Ishikawa (cell line): Measurements from ENCODE around the gene SPAAR.

Source experiments
- CEBPB ChIP-seq: IDR thresholded peaks from 2 replicates; pipeline ENCODE4 v1.6.1; 2012
- CREB1 ChIP-seq: IDR thresholded peaks from 2 replicates; pipeline ENCODE4 v1.6.1; 2012; ENCODE audit warnings: low read depth
- EGR1 ChIP-seq: IDR thresholded peaks from 2 replicates; pipeline ENCODE4 v1.6.1; 2012
- EP300 ChIP-seq: IDR thresholded peaks from 2 replicates; pipeline ENCODE4 v1.6.1; 2012; ENCODE audit warnings: borderline replicate concordance
- FOXM1 ChIP-seq: IDR thresholded peaks from 2 replicates; pipeline ENCODE4 v1.6.1; 2012; ENCODE audit warnings: low read depth, borderline replicate concordance
- NFIC ChIP-seq: IDR thresholded peaks from 2 replicates; pipeline ENCODE4 v1.6.1; 2012
- RAD21 ChIP-seq: IDR thresholded peaks from 2 replicates; pipeline ENCODE4 v1.6.1; 2012; ENCODE audit warnings: low read depth
- REST ChIP-seq: IDR thresholded peaks from 2 replicates; pipeline ENCODE4 v1.6.1; 2012; ENCODE audit warnings: low read depth, mild to moderate bottlenecking
- TAF1 ChIP-seq: IDR thresholded peaks from 2 replicates; pipeline ENCODE4 v1.6.1; 2012; ENCODE audit warnings: low read depth, mild to moderate bottlenecking
- TCF12 ChIP-seq: IDR thresholded peaks from 2 replicates; pipeline ENCODE4 v1.6.1; 2012; ENCODE audit warnings: low read depth
- TEAD4 ChIP-seq: IDR thresholded peaks from 2 replicates; pipeline ENCODE4 v1.6.1; 2012
- USF1 ChIP-seq: IDR thresholded peaks from 2 replicates; pipeline ENCODE4 v1.6.1; 2012
- YY1 ChIP-seq: IDR thresholded peaks from 2 replicates; pipeline ENCODE4 v1.6.1; 2012; ENCODE audit warnings: low read depth
- ZBTB7A ChIP-seq: IDR thresholded peaks from 2 replicates; pipeline ENCODE4 v1.6.1; 2012; ENCODE audit warnings: low read depth
- TF ChIP-seq, protein P1 (sequence below): IDR thresholded peaks from 2 replicates; pipeline ENCODE4 v1.6.1; 2012

The SPAAR gene

DNA sequence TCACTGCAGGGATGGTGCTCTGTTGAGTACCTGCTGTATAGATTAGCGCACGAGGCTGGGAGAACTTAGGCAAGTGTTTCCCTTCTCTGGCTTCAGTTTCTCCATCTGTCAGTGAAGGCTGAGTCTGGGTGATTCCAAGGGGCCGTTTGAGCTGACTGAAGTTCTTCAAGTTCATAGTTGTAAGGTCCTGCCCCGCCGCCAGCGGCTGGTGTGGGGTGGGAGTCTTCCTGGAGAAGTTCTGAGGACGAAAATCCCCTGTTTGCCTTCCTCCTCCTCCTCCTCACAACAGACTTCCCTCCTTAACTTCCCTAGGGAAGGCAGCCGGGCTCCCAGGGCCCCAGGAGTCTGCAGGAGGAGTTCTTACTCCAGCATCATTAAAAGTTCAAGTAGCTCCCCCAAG is 5.0 kb upstream of the SPAAR start:
- TF ChIP-seq, protein P1, sequence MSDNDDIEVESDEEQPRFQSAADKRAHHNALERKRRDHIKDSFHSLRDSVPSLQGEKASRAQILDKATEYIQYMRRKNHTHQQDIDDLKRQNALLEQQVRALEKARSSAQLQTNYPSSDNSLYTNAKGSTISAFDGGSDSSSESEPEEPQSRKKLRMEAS = no peak
- TF ChIP-seq ZBTB7A = no peak
- no peak for TF ChIP-seq CREB1
- no peak for TF ChIP-seq NFIC
- no peak for TF ChIP-seq REST
- TF ChIP-seq TAF1 = no peak
- TF ChIP-seq CEBPB = no peak
- TF ChIP-seq RAD21 = no peak
- no peak for TF ChIP-seq EP300
- no peak for TF ChIP-seq YY1
- TF ChIP-seq TEAD4 = no peak
- TF ChIP-seq FOXM1 = no peak
- no peak for TF ChIP-seq EGR1
- TF ChIP-seq USF1 = no peak

GRCh38 chr9:35905051-35905781 is 4.1 kb upstream of the SPAAR start:
- TF ChIP-seq, protein P1 = no peak
- no peak for TF ChIP-seq NFIC
- no peak for TF ChIP-seq YY1
- TF ChIP-seq CEBPB = no peak
- no peak for TF ChIP-seq FOXM1
- no peak for TF ChIP-seq EP300
- no peak for TF ChIP-seq USF1
- no peak for TF ChIP-seq ZBTB7A
- TF ChIP-seq TAF1 = no peak
- TF ChIP-seq RAD21 = no peak
- no peak for TF ChIP-seq TEAD4
- no peak for TF ChIP-seq EGR1
- no peak for TF ChIP-seq CREB1
- no peak for TF ChIP-seq REST

GRCh38 chr9:35905912-35906679 is 3.2 kb upstream of the SPAAR start, which contains the start of gene HRCT1:
TSS of gene HRCT1 (plus strand) at chr9:35906202. CDS start at chr9:35906288, 86 bp downstream.
- TF ChIP-seq TCF12 (peak; percentile 88), RAD21 (peak; percentile 14; the same call in 1 of the 2 replicates), EGR1 (no peak), CREB1 (no peak), YY1 (0 out of 2 replicates have a peak, but pooled peaks have one; percentile 11), NFIC (peak; percentile 97), CEBPB (no peak), FOXM1 (peak; percentile 61; the same call in 1 of the 2 replicates), EP300 (peak; percentile 83), TAF1 (no peak), TEAD4 (peak; percentile 96), REST (no peak)
- TF ChIP-seq, protein P1 = peak; percentile 80
